IMR-90 (cell line): ENCODE measurements around the gene MAOB. TPM values are rescaled to one million over a fixed set of nuclear protein-coding genes. Genes with fewer than 3 reads are reported as not detected.

ENCODE experiments used
- ATAC-seq: fragments of 200-7000 bp; cut with Tn5 transposase; 2 replicates; pipeline ENCODE4 v1.9.1; 2020; ENCODE audit warnings: low read depth, mild to moderate bottlenecking, moderate library complexity
- BruUV-seq: library from RNA; stranded (reverse); fragments of 400-500 nt; replicated peaks from 2 replicates; lab custom pipeline; 2021; lab: Mats Ljungman, UMichigan
- CTCF ChIA-PET: fragments of 300-600 bp; formaldehyde crosslinking; extraction: SDS; loops from one replicate; lab custom pipeline; 2021; ENCODE audit warnings: antibody characterized with exemption; lab: Yijun Ruan, JAX
- POLR2A ChIA-PET: fragments of 300-600 bp; sonication (Branson Sonifier 250); formaldehyde crosslinking; loops from one replicate; lab custom pipeline; 2022; ENCODE audit warnings: antibody characterized with exemption; ENCODE audit not compliant: unreplicated experiment; lab: Charles Lee
- DNase-seq: peaks from one replicate; pipeline ENCODE4 v3.0.0; 2013
- H2AFZ ChIP-seq: replicated peaks from 2 replicates; pipeline ENCODE3; 2013; ENCODE audit warnings: low read length, mild to moderate bottlenecking; ENCODE audit not compliant: poor library complexity
- H2AK5ac ChIP-seq: 2 replicates; pipeline ENCODE4 v1.6.1; 2013; ENCODE audit warnings: low read depth, low read length, inconsistent platforms
- H2AK9ac ChIP-seq: replicated peaks from 2 replicates; pipeline ENCODE3; 2013; ENCODE audit warnings: mild to moderate bottlenecking, low read depth, low read length, moderate library complexity; ENCODE audit not compliant: poor library complexity
- H2BK120ac ChIP-seq: 2 replicates; pipeline ENCODE4 v1.6.1; 2013; ENCODE audit warnings: low read depth, low read length, inconsistent platforms
- H2BK15ac ChIP-seq: 3 replicates; pipeline ENCODE4 v1.6.1; 2013; ENCODE audit warnings: low read depth, low read length, inconsistent platforms
- H2BK20ac ChIP-seq: 2 replicates; pipeline ENCODE4 v1.6.1; 2013; ENCODE audit warnings: low read depth, mild to moderate bottlenecking, inconsistent platforms, low read length, moderate library complexity
- H2BK5ac ChIP-seq: 2 replicates; pipeline ENCODE4 v1.6.1; 2013; ENCODE audit warnings: mild to moderate bottlenecking, low read depth, low read length, inconsistent platforms; ENCODE audit not compliant: poor library complexity, severe bottlenecking
- H3K14ac ChIP-seq: replicated peaks from 2 replicates; pipeline ENCODE4 v1.6.1; 2013; ENCODE audit warnings: low read depth, low read length, inconsistent platforms
- H3K18ac ChIP-seq: 2 replicates; pipeline ENCODE4 v1.6.1; 2013; ENCODE audit warnings: low read depth, low read length, control low read depth
- H3K23ac ChIP-seq: 2 replicates; pipeline ENCODE4 v1.6.1; 2013; ENCODE audit warnings: low read depth, low read length, inconsistent platforms
- H3K27ac ChIP-seq: 2 replicates; pipeline ENCODE4 v1.5.1; 2013; ENCODE audit warnings: mild to moderate bottlenecking, control low read depth, low read length; ENCODE audit not compliant: insufficient read depth
- H3K27me3 ChIP-seq: 2 replicates; pipeline ENCODE4 v1.6.1; 2013; ENCODE audit warnings: low read length; ENCODE audit not compliant: control insufficient read depth, insufficient read depth
- H3K36me3 ChIP-seq: 2 replicates; pipeline ENCODE4 v1.6.1; 2013; ENCODE audit warnings: low read length, mixed read lengths; ENCODE audit not compliant: control insufficient read depth, insufficient read depth
- H3K4ac ChIP-seq: 2 replicates; pipeline ENCODE4 v1.6.1; 2013; ENCODE audit warnings: low read depth, low read length, inconsistent platforms
- H3K4me1 ChIP-seq: 2 replicates; pipeline ENCODE4 v1.6.1; 2013; ENCODE audit warnings: low read length, mixed read lengths; ENCODE audit not compliant: control insufficient read depth, insufficient read depth
- H3K4me2 ChIP-seq: 2 replicates; pipeline ENCODE4 v1.6.1; 2013; ENCODE audit warnings: low read depth, mild to moderate bottlenecking, control low read depth, low read length, moderate library complexity
- H3K4me3 ChIP-seq: 2 replicates; pipeline ENCODE4 v1.5.1; 2013; ENCODE audit warnings: low read depth, mild to moderate bottlenecking, control low read depth, low read length, moderate library complexity; ENCODE audit not compliant: insufficient read depth
- H3K56ac ChIP-seq: 2 replicates; pipeline ENCODE4 v1.6.1; 2013; ENCODE audit warnings: low read length, inconsistent platforms; ENCODE audit not compliant: insufficient read depth; ENCODE audit errors: extremely low read depth
- H3K79me1 ChIP-seq, 2 experiments: 2 replicates each; pipeline ENCODE4 v1.6.1; 2013; ENCODE audit warnings: low read length in 2 of 2, inconsistent platforms in 1 of 2, low read depth in 1 of 2
- H3K9ac ChIP-seq: 2 replicates; pipeline ENCODE4 v1.6.1; 2013; ENCODE audit warnings: low read depth, low read length, control low read depth
- H3K9me1 ChIP-seq: 2 replicates; pipeline ENCODE4 v1.6.1; 2013; ENCODE audit warnings: low read length, inconsistent platforms; ENCODE audit not compliant: insufficient read depth
- H3K9me3 ChIP-seq: 2 replicates; pipeline ENCODE4 v1.6.1; 2013; ENCODE audit warnings: low read length; ENCODE audit not compliant: control insufficient read depth, insufficient read depth
- H4K20me1 ChIP-seq: 2 replicates; pipeline ENCODE4 v1.6.1; 2013; ENCODE audit warnings: low read length, inconsistent platforms; ENCODE audit not compliant: insufficient read depth
- H4K5ac ChIP-seq: 2 replicates; pipeline ENCODE4 v1.6.1; 2013; ENCODE audit warnings: mild to moderate bottlenecking, low read depth, low read length, control low read depth
- H4K8ac ChIP-seq, 2 experiments: 2 replicates each; pipeline ENCODE4 v1.6.1; 2013; ENCODE audit warnings: low read depth in 2 of 2, low read length in 2 of 2, control low read depth in 1 of 2, inconsistent platforms in 1 of 2
- H4K91ac ChIP-seq: 2 replicates; pipeline ENCODE4 v1.6.1; 2013; ENCODE audit warnings: low read depth, low read length, inconsistent platforms; ENCODE audit not compliant: insufficient read depth
- CHD1 ChIP-seq: IDR thresholded peaks from 2 replicates; pipeline ENCODE4 v1.6.1; 2012; ENCODE audit warnings: low read depth, low read length, improper control_type of control experiment
- FOS ChIP-seq: fragments of 150-350 bp; IDR thresholded peaks from 2 replicates; pipeline ENCODE4 v1.6.1; 2016; ENCODE audit warnings: low read depth, low read length
- MAFK ChIP-seq: IDR thresholded peaks from 2 replicates; pipeline ENCODE4 v1.6.1; 2012; ENCODE audit warnings: low read depth, low read length, improper control_type of control experiment
- MAZ ChIP-seq: IDR thresholded peaks from 2 replicates; pipeline ENCODE4 v1.6.1; 2012; ENCODE audit warnings: low read depth, mild to moderate bottlenecking, low read length, improper control_type of control experiment, moderate library complexity, borderline replicate concordance
- NFE2L2 ChIP-seq: fragments of 150-350 bp; IDR thresholded peaks from 2 replicates; pipeline ENCODE4 v1.6.1; 2016; ENCODE audit warnings: low read depth, mild to moderate bottlenecking, low read length
- RCOR1 ChIP-seq: IDR thresholded peaks from 2 replicates; pipeline ENCODE4 v1.6.1; 2012; ENCODE audit warnings: mild to moderate bottlenecking, low read length, improper control_type of control experiment; ENCODE audit not compliant: insufficient replicate concordance
- RFX5 ChIP-seq: IDR thresholded peaks from 2 replicates; pipeline ENCODE4 v1.8.0; 2012; ENCODE audit warnings: low read depth, mild to moderate bottlenecking, low read length, moderate library complexity
- USF2 ChIP-seq: fragments of 150-350 bp; IDR thresholded peaks from 2 replicates; pipeline ENCODE4 v1.6.1; 2017; ENCODE audit warnings: mild to moderate bottlenecking, antibody characterized with exemption, low read length, low read depth
- WGBS, 2 experiments: methylation state at CpG; one replicate each; pipeline versions ENCODE4 v1.1.5 to v1.1.7; 2013; ENCODE audit warnings: missing lambda C conversion rate in 2 of 2; ENCODE audit not compliant: insufficient read length in 1 of 2; ENCODE audit errors: extremely low coverage in 2 of 2; 5-methylcytosine and 5-hydroxymethylcytosine counted together
- dilution Hi-C: fragments of 300-500 bp; cut with HindIII; formaldehyde crosslinking; loops from one replicate; pipeline ENCODE4 v1.14.3; 2018; ENCODE audit warnings: low sequenced_read_pairs; ENCODE audit not compliant: unreplicated experiment
- in situ Hi-C: fragments of 300-500 bp; cut with MboI; formaldehyde crosslinking; loops from 3 replicates; pipeline ENCODE4 v1.14.3; 2019; ENCODE audit warnings: low sequenced_read_pairs, inconsistent platforms, mixed read lengths
- intact Hi-C: fragments of 100-400 bp; cut with micrococcal nuclease; formaldehyde crosslinking; loops from 2 replicates; pipeline ENCODE4 v1.10.0; 2022
- polyA plus RNA-seq, 3 experiments: library from polyadenylated mRNA; depleted of rRNA; stranded (reverse); fragments of >200 nt; gene quantifications; 2 replicates each; pipeline ENCODE4 v1.2.3, GENCODE V29; 2012; ENCODE audit warnings: low replicate concordance in 1 of 3
- total RNA-seq: library from RNA; depleted of rRNA; stranded (reverse); fragments of >200 nt; gene quantifications from 2 replicates; pipeline ENCODE4 v1.2.3, GENCODE V29; 2012
- TF ChIP-seq, protein P1 (sequence below): fragments of 150-350 bp; IDR thresholded peaks from 2 replicates; pipeline ENCODE4 v1.6.1; 2016; ENCODE audit warnings: low read depth, mild to moderate bottlenecking, low read length, moderate library complexity, borderline replicate concordance
- TF ChIP-seq, protein P2 (sequence below): conservative IDR thresholded peaks from 2 replicates; pipeline ENCODE4 v1.5.1; 2012; ENCODE audit warnings: mild to moderate bottlenecking, low read depth, low read length, improper control_type of control experiment

MAOB gene
- total and polyA plus RNA-seq, 2 of the 4 experiments (the other 2 are of a cell fraction): 0.36 to 0.46 TPM

DNA sequence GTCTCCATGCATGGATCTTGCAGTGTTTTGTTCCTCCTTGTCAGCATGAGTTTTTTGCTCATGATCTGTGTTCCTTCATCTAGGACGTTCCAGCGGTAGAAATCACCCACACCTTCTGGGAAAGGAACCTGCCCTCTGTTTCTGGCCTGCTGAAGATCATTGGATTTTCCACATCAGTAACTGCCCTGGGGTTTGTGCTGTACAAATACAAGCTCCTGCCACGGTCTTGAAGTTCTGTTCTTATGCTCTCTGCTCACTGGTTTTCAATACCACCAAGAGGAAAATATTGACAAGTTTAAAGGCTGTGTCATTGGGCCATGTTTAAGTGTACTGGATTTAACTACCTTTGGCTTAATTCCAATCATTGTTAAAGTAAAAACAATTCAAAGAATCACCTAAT is 138.0 kb downstream of the MAOB start:
- H3K9me3 ChIP-seq: no peaks in the 10 kb centered on the region
- no peaks in the 10 kb centered on the region for H4K20me1 ChIP-seq
- no peak overlapping the region for H4K8ac ChIP-seq
- no peak overlapping the region for H2AK5ac ChIP-seq
- H2BK15ac ChIP-seq: no peak overlapping the region
- H3K4me3 ChIP-seq: no peak overlapping the region
- H3K4me1 ChIP-seq: no peaks in the 10 kb centered on the region
- no peak overlapping the region for H3K4me2 ChIP-seq
- no peaks in the 10 kb centered on the region for H3K79me1 ChIP-seq
- no peak overlapping the region for H3K18ac ChIP-seq
- no peak overlapping the region for H3K14ac ChIP-seq
- H4K91ac ChIP-seq: no peak overlapping the region
- no peaks in the 10 kb centered on the region for H3K9me1 ChIP-seq
- peaks cover 4% of the 10 kb centered on the region for H3K27me3 ChIP-seq
- no peak overlapping the region for H2AFZ ChIP-seq
- no CpG with 5 or more reads among the region's 3 CpGs for WGBS, 2 experiments
- no peak for DNase-seq
- no peak overlapping the region for H3K27ac ChIP-seq
- H2BK120ac ChIP-seq: no peak overlapping the region
- no peaks in the 10 kb centered on the region for H3K36me3 ChIP-seq
- H3K9ac ChIP-seq: no peak overlapping the region
- intact Hi-C loops: no loop called here
- H2BK5ac ChIP-seq: no peak overlapping the region
- POLR2A ChIA-PET: no interaction called here
- no peak overlapping the region for H2BK20ac ChIP-seq
- CTCF ChIA-PET: no interaction called here
- TF ChIP-seq CHD1 (no peak), MAFK (no peak), NFE2L2 (no peak), RCOR1 (no peak), MAZ (no peak), USF2 (no peak), RFX5 (no peak), FOS (no peak)
- TF ChIP-seq, protein P1, sequence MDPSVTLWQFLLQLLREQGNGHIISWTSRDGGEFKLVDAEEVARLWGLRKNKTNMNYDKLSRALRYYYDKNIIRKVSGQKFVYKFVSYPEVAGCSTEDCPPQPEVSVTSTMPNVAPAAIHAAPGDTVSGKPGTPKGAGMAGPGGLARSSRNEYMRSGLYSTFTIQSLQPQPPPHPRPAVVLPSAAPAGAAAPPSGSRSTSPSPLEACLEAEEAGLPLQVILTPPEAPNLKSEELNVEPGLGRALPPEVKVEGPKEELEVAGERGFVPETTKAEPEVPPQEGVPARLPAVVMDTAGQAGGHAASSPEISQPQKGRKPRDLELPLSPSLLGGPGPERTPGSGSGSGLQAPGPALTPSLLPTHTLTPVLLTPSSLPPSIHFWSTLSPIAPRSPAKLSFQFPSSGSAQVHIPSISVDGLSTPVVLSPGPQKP: no peak
- TF ChIP-seq, protein P2, sequence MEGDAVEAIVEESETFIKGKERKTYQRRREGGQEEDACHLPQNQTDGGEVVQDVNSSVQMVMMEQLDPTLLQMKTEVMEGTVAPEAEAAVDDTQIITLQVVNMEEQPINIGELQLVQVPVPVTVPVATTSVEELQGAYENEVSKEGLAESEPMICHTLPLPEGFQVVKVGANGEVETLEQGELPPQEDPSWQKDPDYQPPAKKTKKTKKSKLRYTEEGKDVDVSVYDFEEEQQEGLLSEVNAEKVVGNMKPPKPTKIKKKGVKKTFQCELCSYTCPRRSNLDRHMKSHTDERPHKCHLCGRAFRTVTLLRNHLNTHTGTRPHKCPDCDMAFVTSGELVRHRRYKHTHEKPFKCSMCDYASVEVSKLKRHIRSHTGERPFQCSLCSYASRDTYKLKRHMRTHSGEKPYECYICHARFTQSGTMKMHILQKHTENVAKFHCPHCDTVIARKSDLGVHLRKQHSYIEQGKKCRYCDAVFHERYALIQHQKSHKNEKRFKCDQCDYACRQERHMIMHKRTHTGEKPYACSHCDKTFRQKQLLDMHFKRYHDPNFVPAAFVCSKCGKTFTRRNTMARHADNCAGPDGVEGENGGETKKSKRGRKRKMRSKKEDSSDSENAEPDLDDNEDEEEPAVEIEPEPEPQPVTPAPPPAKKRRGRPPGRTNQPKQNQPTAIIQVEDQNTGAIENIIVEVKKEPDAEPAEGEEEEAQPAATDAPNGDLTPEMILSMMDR: no peak
- H2AK9ac ChIP-seq: no peak overlapping the region
- no peak overlapping the region for H3K56ac ChIP-seq
- dilution Hi-C loops: no loop called here
- H3K4ac ChIP-seq: no peak overlapping the region
- ATAC-seq: no peak
- no peak overlapping the region for H4K5ac ChIP-seq
- in situ Hi-C loops: no loop called here
- no TSS peak for BruUV-seq
- no peak overlapping the region for H3K23ac ChIP-seq
